Measurements from ENCODE around the gene HMCN2.

GRCh38 chr9:130255631-130256134 lies 9.9 kb upstream of the HMCN2 start:
- TF ChIP-seq, protein P1, sequence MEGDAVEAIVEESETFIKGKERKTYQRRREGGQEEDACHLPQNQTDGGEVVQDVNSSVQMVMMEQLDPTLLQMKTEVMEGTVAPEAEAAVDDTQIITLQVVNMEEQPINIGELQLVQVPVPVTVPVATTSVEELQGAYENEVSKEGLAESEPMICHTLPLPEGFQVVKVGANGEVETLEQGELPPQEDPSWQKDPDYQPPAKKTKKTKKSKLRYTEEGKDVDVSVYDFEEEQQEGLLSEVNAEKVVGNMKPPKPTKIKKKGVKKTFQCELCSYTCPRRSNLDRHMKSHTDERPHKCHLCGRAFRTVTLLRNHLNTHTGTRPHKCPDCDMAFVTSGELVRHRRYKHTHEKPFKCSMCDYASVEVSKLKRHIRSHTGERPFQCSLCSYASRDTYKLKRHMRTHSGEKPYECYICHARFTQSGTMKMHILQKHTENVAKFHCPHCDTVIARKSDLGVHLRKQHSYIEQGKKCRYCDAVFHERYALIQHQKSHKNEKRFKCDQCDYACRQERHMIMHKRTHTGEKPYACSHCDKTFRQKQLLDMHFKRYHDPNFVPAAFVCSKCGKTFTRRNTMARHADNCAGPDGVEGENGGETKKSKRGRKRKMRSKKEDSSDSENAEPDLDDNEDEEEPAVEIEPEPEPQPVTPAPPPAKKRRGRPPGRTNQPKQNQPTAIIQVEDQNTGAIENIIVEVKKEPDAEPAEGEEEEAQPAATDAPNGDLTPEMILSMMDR (IDR thresholded peaks at IDR 0.05) = no peak
- no peak for TF ChIP-seq POLR2AphosphoS5 (IDR thresholded peaks at IDR 0.05)
- no peak for TF ChIP-seq EP300 (IDR thresholded peaks at IDR 0.05)
- TF ChIP-seq POLR2A (IDR thresholded peaks at IDR 0.05) = no peak

Data from suprapubic skin (tissue), 4 donors.